ENCODE data around the gene CD33. TPM values are rescaled to one million over a fixed set of nuclear protein-coding genes. Genes with fewer than 3 reads are reported as not detected.

CD33 gene
- total RNA-seq, 1 experiment from 2014 or later: 0.35 TPM

- Histone ChIP-seq H3K79me1 (ENCODE audit: insufficient read depth, low read depth, low read length, poor library complexity, severe bottlenecking) (no peaks in the 10 kb centered on the region), H3K18ac (ENCODE audit: insufficient read length, low read depth, low read length) (no peak overlapping the region), H3K9ac (ENCODE audit: extremely low read depth, insufficient read length, low read length) (no peak overlapping the region), H4K20me1 (ENCODE audit: control insufficient read depth, insufficient read depth, insufficient read length) (no peaks in the 10 kb centered on the region), H3K56ac (ENCODE audit: insufficient read length, low read depth, low read length) (no peak overlapping the region), H3K23me2 (ENCODE audit: insufficient read length, low read depth, low read length, poor library complexity, severe bottlenecking) (peaks cover 3% of the 10 kb centered on the region), H2BK20ac (ENCODE audit: low read depth, low read length, poor library complexity, severe bottlenecking) (no peak overlapping the region), H4K5ac (ENCODE audit: insufficient read length, low read depth, low read length) (no peak overlapping the region), H3K27me3 (ENCODE audit: insufficient read depth, low read length) (no peaks in the 10 kb centered on the region), H2BK120ac (ENCODE audit: low read depth, low read length, poor library complexity, severe bottlenecking) (no peak overlapping the region), H3K4me1 (ENCODE audit: insufficient read depth, low read length) (no peaks in the 10 kb centered on the region), H2BK15ac (ENCODE audit: low read depth, low read length) (no peak overlapping the region), H3K23ac (ENCODE audit: insufficient read length, low read depth, low read length) (no peak overlapping the region), H2AFZ (ENCODE audit: low read length) (no peak overlapping the region), H3K9me3 (ENCODE audit: control insufficient read depth, low read depth, low read length) (no peaks in the 10 kb centered on the region), H4K91ac (ENCODE audit: insufficient read length, low read depth, low read length) (no peak overlapping the region), H2AK5ac (ENCODE audit: insufficient read length, low read length) (no peak overlapping the region), H3K4ac (ENCODE audit: low read depth, low read length) (no peak overlapping the region), H3K14ac (ENCODE audit: insufficient read depth, low read length) (no peak overlapping the region), H3K27ac (ENCODE audit: insufficient read length, low read depth, low read length) (no peak overlapping the region), H3K4me2 (ENCODE audit: insufficient read depth, insufficient read length, low read length) (no peak overlapping the region), H2BK5ac (ENCODE audit: insufficient read length, low read length) (no peak overlapping the region), H2BK12ac (ENCODE audit: insufficient read length, low read depth, low read length) (no peak overlapping the region), H3K79me2 (ENCODE audit: insufficient read depth, low read length) (no peaks in the 10 kb centered on the region), H4K8ac (replicated peaks; ENCODE audit: insufficient read length, low read depth, low read length) (no peak overlapping the region), H3T11ph (ENCODE audit: low read length) (no peak overlapping the region)
- no CpG with 5 or more reads among the region's 5 CpGs for WGBS (ENCODE audit: extremely low coverage, insufficient read length, low lambda C conversion rate)
- no peaks in the 10 kb centered on the region for H3K4me1 Mint-ChIP-seq
- TF ChIP-seq CTCF (conservative IDR thresholded peaks at IDR 0.05): no peak
- no peak overlapping the region for H3K27ac Mint-ChIP-seq
- no peak for DNase-seq
- H3K9me3 Mint-ChIP-seq: peaks cover 0 to 82% of the 10 kb centered on the region in 2 experiments; a peak in 4 of 5 replicates
- H3K27me3 Mint-ChIP-seq (ENCODE audit: low read depth): peaks cover 16% of the 10 kb centered on the region
- H3K4me3 Mint-ChIP-seq: no peak overlapping the region; a peak in 1 of 5 replicates
- H3K36me3 Mint-ChIP-seq (ENCODE audit: insufficient read depth in 1 of 3, low read depth in 3 of 3): no peaks in the 10 kb centered on the region; a peak in 1 of 7 replicates
Measured at GRCh38 chr19:51201712-51202111, 23.2 kb upstream of the CD33 start.

All from H9 (cell line).